Non-pigmented ciliary epithelial cell (primary cell): ENCODE measurements around the gene LCE6A.

Experiments
- DNase-seq: peaks from one replicate; pipeline ENCODE4 v3.0.0-alpha.2; 2010; ENCODE audit warnings: low read depth

The LCE6A gene

DNA sequence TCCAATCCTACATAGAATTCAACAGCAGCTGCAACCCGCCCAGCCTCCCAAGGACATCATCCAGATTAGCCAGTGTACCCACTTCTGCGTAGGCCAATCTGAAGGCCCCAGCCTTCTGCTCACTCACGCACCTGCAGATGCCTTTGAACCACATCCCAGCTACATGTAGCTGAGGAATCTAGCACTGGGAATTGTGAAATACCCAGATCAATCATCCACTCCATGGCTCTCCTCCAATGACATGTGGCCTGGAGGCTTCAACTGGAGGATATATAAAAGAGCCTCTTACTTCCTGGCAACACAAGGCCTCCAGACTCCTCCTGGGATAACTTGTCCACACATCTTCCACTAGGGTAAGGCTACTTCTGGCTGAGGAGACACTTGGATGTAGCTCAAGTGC, at the start of gene LCE6A:
Gene LCE6A, plus strand, starts transcription at position 301 of the 400 bp plus-strand sequence. CDS start 665 bp downstream, outside the sequence.
- DNase-seq: no peak

- no peak for DNase-seq
These were observed 47.0 kb upstream of the LCE6A start for GRCh38 chr1:152795686-152796085.

DNA sequence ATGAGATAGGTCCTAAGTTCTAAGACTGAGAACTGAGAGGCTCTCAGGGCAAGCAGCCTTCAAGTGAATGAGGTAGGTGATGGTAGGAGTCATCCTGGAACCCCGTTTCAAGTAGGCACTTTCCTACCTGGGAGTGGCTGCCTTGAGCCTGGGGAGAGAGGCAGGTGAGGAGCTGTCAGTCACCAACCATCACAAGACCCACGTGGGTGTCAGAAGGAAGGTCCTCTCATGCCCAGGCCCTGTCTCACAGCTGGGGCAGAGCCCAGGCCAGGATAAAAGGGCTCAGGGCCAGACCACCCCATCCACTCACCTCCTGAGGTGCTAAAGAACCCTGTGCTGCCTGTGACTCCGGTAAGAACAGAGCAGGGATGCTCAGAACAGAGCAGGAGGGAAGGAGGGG, 46.2 kb upstream of the LCE6A start, which contains the start of gene LCE1D:
Gene LCE1D, plus strand, starts transcription at position 301 of the 400 bp plus-strand sequence. CDS start 1,074 bp downstream, outside the sequence.
- DNase-seq: no peak

- DNase-seq: no peak
These were observed 41.3 kb upstream of the LCE6A start for GRCh38 chr1:152801333-152801732.

GRCh38 chr1:152806576-152806975, 36.1 kb upstream of the LCE6A start, which contains the start of gene LCE1C:
TSS of gene LCE1C (minus strand) at chr1:152806651. CDS start at chr1:152805478, 1,173 bp downstream.
- no peak for DNase-seq

- no peak for DNase-seq
These were observed 31.6 kb upstream of the LCE6A start for GRCh38 chr1:152811050-152811449.

DNA sequence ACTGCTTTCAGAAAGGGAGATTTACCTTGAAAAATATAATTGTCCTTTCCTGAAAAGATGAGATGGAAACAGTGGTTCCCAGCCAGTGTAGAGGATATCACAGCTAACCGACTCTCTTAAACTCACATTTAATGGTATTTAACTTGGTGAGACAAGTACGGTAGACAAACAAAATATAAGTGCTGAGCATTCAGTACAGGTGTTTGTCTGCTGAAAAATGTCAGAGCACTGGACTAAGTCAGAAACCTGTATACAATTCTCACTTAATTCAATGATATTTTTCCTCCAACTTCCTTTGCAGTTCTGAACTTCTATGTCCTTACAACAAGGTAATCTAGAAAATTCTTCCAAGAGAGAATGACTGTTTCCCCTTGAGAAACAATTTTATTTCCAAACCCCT, 31.0 kb upstream of the LCE6A start, which contains the start of gene LCE1B:
Gene LCE1B, plus strand, starts transcription at position 301 of the 400 bp plus-strand sequence. CDS start 476 bp downstream, outside the sequence.
- no peak for DNase-seq

DNA sequence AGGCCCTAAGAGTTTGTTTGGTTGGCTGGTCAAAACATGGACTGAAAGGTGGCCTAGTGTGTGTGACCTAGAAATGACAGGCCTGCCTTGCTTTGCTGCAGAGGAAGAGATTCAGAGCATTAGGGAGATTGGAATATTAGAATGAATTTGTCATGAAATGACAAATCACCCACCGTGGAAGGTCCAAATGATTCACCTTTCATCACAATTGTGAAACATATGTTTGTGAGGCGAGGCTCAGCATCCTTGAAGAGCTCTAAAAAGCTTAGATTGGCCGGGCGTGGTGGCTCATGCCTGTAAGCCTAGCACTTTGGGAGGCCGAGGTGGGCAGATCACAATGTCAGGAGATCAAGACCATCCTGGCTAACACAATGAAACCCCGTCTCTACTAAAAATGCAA, 25.3 kb upstream of the LCE6A start:
- no peak for DNase-seq

GRCh38 chr1:152823294-152823693, 19.4 kb upstream of the LCE6A start:
- DNase-seq: no peak

DNA sequence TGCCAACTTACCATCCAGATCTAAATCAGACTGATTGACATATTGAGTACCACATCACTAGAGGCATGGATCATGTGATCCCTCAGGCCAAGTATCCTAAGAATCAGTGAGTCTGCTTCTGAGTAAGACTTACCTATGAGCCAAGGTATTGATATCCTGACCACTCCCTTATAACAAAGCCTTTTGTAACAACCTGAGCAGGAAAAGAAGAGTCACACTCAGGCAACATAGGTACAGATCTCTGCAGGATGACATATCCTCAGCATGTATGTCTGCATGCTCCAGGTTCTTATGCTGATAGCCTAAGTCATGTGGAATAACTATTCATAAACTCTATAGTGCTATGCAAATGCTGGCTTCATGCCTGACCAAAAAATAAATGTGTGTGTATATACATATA, 17.7 kb upstream of the LCE6A start:
- no peak for DNase-seq

GRCh38 chr1:152827173-152827572, 15.5 kb upstream of the LCE6A start, which contains the start of gene LCE1A:
TSS of gene LCE1A (plus strand) at chr1:152827473. CDS start at chr1:152827473, 0 bp downstream.
- no peak for DNase-seq

DNA sequence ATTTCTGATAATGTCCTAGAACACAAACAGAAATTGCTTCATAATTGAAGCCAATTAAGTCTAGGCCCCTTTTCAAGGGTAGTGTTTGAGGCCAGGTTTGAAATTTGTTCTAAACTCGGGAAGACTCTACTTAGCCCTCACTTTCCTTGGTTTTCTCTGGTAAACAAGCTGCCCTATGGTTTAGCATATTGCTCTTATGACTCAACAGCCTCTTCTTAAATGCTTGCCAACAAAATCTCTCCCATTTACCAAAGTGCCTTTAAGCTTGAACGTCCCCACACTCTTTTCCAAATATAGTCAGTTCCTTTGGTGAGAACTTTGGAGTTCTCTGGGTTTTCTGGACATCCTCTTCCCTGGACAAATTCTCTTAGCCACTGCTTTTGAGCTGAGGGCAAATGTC, 5.8 kb upstream of the LCE6A start:
- DNase-seq: no peak

GRCh38 chr1:152855661-152856060, 13.0 kb downstream of the LCE6A start:
- no peak for DNase-seq

- no peak for DNase-seq
These were observed 15.4 kb downstream of the LCE6A start for GRCh38 chr1:152858062-152858461.

- no peak for DNase-seq
These were observed 17.0 kb downstream of the LCE6A start, which contains the start of gene LCE7A for GRCh38 chr1:152859696-152860095. TSS of gene LCE7A (plus strand) at chr1:152859996. CDS start at chr1:152860698, 702 bp downstream.

- DNase-seq: no peak
These were observed 17.5 kb downstream of the LCE6A start for GRCh38 chr1:152860129-152860528.

DNA sequence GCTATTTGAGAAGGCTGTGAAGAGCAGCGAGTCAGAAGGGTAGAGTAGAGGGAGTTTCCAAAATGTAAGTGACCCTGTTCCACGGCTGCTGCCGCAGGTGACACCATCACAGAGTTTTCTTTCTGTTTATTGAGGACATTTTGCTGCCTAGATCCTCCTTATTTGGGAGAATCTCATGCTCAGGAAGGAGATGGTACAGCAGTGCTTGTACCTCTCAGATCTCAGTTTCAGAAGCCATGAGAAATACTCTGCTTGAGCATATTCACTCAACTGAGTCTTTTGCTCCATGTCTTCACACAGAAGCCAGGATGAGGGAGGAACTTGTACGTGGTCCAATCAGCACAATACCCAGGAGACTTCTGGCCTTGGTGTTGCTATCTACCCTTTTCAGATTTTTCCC, 18.7 kb downstream of the LCE6A start:
- no peak for DNase-seq

GRCh38 chr1:152864443-152864842, 21.8 kb downstream of the LCE6A start:
- DNase-seq: no peak

DNA sequence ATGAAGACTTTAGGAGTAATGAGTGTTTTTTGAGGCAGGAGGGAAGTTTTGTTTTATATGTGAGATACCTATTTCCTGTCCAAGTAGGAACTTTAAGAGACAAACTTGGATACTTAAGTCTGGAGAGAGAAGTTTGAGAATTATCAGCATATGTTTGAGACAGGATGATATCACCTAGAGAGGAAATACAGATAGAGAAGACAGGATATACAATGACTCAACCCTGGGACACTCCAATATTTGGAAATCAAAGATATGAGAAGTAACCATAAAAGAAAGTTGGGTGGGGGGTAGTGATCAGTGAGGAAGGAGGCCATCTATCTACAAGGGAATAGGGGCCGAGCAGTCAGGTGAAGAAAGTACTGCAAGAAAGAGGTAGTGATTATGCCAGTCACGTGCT, 23.7 kb downstream of the LCE6A start:
- no peak for DNase-seq

DNA sequence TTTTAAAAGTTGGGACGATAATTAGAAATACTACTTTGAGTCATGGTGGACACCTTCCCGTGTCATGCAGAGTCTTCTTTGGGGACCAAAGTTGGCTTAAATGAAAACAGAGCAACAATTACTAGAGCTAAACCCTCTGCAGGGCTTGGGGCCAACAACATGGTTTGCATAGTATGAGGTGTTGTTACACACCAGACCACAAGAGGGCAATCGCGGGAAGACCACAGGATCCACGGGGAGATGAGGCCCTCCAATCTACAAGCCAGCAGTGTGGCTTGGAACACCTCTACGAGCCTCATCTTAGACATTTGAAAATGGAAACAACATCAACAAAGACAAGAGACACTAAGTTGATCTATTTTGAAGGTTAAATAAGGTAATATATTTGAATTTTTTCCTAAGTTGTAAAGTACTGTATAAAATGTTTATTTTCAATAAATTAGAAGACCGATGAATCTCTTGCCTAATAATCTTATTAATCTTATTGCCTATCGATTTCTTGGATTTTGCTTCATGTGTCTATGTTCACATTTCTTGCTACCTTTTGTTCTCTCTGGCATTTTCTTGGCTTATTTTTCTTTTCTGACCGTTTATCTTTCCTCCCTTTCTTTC, 27.3 kb downstream of the LCE6A start:
- DNase-seq: peak; percentile 26

- DNase-seq: no peak
These were observed 28.4 kb downstream of the LCE6A start for GRCh38 chr1:152870831-152871730.

GRCh38 chr1:152871731-152872126, 29.1 kb downstream of the LCE6A start:
- no peak for DNase-seq

- DNase-seq: no peak
These were observed 30.8 kb downstream of the LCE6A start for GRCh38 chr1:152873495-152873894.
